Neuronal stem cell (in vitro differentiated cells): ENCODE measurements around the gene NRG2.
A peak's percentile ranks its signal among the peaks of the same experiment; 100 is the strongest.

Experiments
- DNase-seq: peaks from one replicate; pipeline ENCODE4 v3.0.0-alpha.2; 2013; ENCODE audit warnings: low spot score
- H2AFZ ChIP-seq: one replicate; pipeline ENCODE4 v1.6.1; 2013; ENCODE audit warnings: mild to moderate bottlenecking, low read length, inconsistent platforms
- H2AK5ac ChIP-seq: 2 replicates; pipeline ENCODE4 v1.6.1; 2013; ENCODE audit warnings: low read depth, mild to moderate bottlenecking, inconsistent platforms, low read length, moderate library complexity, mixed read lengths
- H2BK120ac ChIP-seq: 2 replicates; pipeline ENCODE4 v1.6.1; 2013; ENCODE audit warnings: low read depth, mild to moderate bottlenecking, inconsistent platforms, low read length, moderate library complexity, mixed read lengths
- H2BK12ac ChIP-seq: one replicate; pipeline ENCODE4 v1.6.1; 2013; ENCODE audit warnings: low read length, inconsistent platforms
- H2BK15ac ChIP-seq: 2 replicates; pipeline ENCODE4 v1.6.1; 2013; ENCODE audit warnings: mild to moderate bottlenecking, low read length, inconsistent platforms, mixed read lengths
- H2BK5ac ChIP-seq: one replicate; pipeline ENCODE4 v1.6.1; 2013; ENCODE audit warnings: inconsistent platforms, mild to moderate bottlenecking, low read length, moderate library complexity
- H3K14ac ChIP-seq: one replicate; pipeline ENCODE4 v1.6.1; 2013; ENCODE audit warnings: low read length, inconsistent platforms
- H3K18ac ChIP-seq: 2 replicates; pipeline ENCODE4 v1.6.1; 2013; ENCODE audit warnings: low read length, inconsistent platforms
- H3K23ac ChIP-seq: 2 replicates; pipeline ENCODE4 v1.6.1; 2013; ENCODE audit warnings: low read depth, mild to moderate bottlenecking, mixed read lengths, low read length, inconsistent platforms; ENCODE audit not compliant: poor library complexity
- H3K27ac ChIP-seq: replicated peaks from 3 replicates; pipeline ENCODE4 v1.5.1; 2013; ENCODE audit warnings: low read length, inconsistent platforms
- H3K27me3 ChIP-seq, 3 experiments: 2 replicates each; pipeline ENCODE4 v1.6.1; 2013; ENCODE audit warnings: low read length in 3 of 3, mild to moderate bottlenecking in 2 of 3, inconsistent platforms in 1 of 3, low read depth in 1 of 3, mixed read lengths in 1 of 3, moderate library complexity in 1 of 3; ENCODE audit not compliant: control insufficient read depth in 3 of 3, insufficient read depth in 3 of 3
- H3K36me3 ChIP-seq, 2 donors: replicated peaks in 1 of 2; 2 replicates each; pipeline ENCODE4 v1.6.1; 2013; ENCODE audit warnings: low read length in 2 of 2; ENCODE audit not compliant: control insufficient read depth in 2 of 2, insufficient read depth in 2 of 2
- H3K4ac ChIP-seq: 2 replicates; pipeline ENCODE4 v1.6.1; 2013; ENCODE audit warnings: inconsistent platforms, mild to moderate bottlenecking, low read length, moderate library complexity
- H3K4me1 ChIP-seq, 2 donors: 1 replicate in 1 of 2; 2 replicates in 1 of 2; pipeline ENCODE4 v1.6.1; 2013; ENCODE audit warnings: low read length in 2 of 2, low read depth in 1 of 2; ENCODE audit not compliant: control insufficient read depth in 2 of 2, insufficient read depth in 1 of 2
- H3K4me2 ChIP-seq: one replicate; pipeline ENCODE4 v1.6.1; 2013; ENCODE audit warnings: mild to moderate bottlenecking, low read length, inconsistent platforms; ENCODE audit not compliant: insufficient read depth, poor library complexity, severe bottlenecking
- H3K4me3 ChIP-seq, 2 donors: 2 replicates each; pipeline ENCODE4 v1.5.1; 2013; ENCODE audit warnings: low read length in 2 of 2, mild to moderate bottlenecking in 2 of 2, inconsistent platforms in 1 of 2, moderate library complexity in 1 of 2
- H3K79me1 ChIP-seq: one replicate; pipeline ENCODE4 v1.6.1; 2013; ENCODE audit warnings: low read depth, mild to moderate bottlenecking, inconsistent platforms, low read length, moderate library complexity
- H3K9ac ChIP-seq: one replicate; pipeline ENCODE4 v1.6.1; 2013; ENCODE audit warnings: mild to moderate bottlenecking, low read depth, low read length, inconsistent platforms; ENCODE audit not compliant: poor library complexity
- H3K9me3 ChIP-seq, 2 donors: replicated peaks in 1 of 2; 2 replicates each; pipeline versions ENCODE3 to v1.6.1; 2013; ENCODE audit warnings: low read length in 2 of 2, mild to moderate bottlenecking in 2 of 2, inconsistent platforms in 1 of 2, low read depth in 1 of 2, mixed read lengths in 1 of 2, moderate library complexity in 1 of 2; ENCODE audit not compliant: control insufficient read depth in 2 of 2, insufficient read depth in 1 of 2
- H4K8ac ChIP-seq: one replicate; pipeline ENCODE4 v1.6.1; 2013; ENCODE audit warnings: low read depth, mild to moderate bottlenecking, inconsistent platforms, low read length, moderate library complexity
- H4K91ac ChIP-seq: one replicate; pipeline ENCODE4 v1.6.1; 2013; ENCODE audit warnings: low read length, low read depth, mild to moderate bottlenecking, inconsistent platforms; ENCODE audit not compliant: poor library complexity
- WGBS, 2 donors: extraction: QIAGEN DNeasy Blood & Tissue Kit; methylation state at CpG; one replicate each; pipeline ENCODE4 v1.1.7; 2013; ENCODE audit warnings: missing lambda C conversion rate in 2 of 2, mixed read lengths in 1 of 2; ENCODE audit not compliant: insufficient read length in 2 of 2, insufficient replicate concordance in 1 of 2; ENCODE audit errors: extremely low coverage in 2 of 2; 5-methylcytosine and 5-hydroxymethylcytosine counted together

Gene NRG2

DNA sequence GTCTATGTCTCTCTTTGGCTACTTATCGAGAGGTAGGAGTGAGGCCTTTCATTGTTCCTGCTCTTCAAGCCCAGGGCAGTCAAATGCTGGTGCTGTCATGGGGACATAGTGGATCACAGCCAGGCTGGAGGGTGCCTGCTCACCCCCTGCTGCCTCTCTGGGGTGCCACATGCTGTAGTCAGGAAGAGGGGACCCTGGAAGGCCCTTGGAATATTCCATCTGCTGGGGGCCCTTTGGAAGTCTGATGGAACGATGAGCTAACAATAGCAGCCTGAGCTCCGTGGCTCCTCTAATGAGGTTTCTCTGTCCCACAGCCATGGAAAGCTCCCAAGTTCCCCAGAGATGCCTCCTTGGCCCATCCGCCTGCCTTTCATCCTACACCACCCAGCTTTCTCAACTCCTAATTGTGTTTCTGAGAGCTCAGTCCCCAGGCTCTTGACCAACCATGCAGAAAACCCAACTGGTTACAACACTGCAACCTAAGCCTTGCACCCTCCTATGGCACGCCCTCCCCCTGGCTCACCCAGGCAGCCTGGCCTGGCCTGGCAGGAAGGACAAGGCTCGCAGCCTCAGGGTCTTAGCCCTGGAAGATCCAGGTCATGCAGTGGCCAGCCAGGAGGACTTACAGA, 91.7 kb downstream of the NRG2 start:
- no peak overlapping the region for H3K4me3 ChIP-seq
- H4K8ac ChIP-seq, result peak overlapping the region; percentile 73
- no peak overlapping the region for H2AFZ ChIP-seq
- no peaks in the 10 kb centered on the region for H3K79me1 ChIP-seq
- H2AK5ac ChIP-seq, result no peak overlapping the region
- no peak overlapping the region for H2BK5ac ChIP-seq
- no CpG with 5 or more reads among the region's 6 CpGs for WGBS, 2 donors
- no peaks in the 10 kb centered on the region for H3K36me3 ChIP-seq
- H3K4me2 ChIP-seq, result no peak overlapping the region
- H3K9me3 ChIP-seq, result no peaks in the 10 kb centered on the region
- H2BK12ac ChIP-seq, result no peak overlapping the region
- no peak overlapping the region for H3K23ac ChIP-seq
- peak overlapping the region; percentile 42 for H3K18ac ChIP-seq
- no peak overlapping the region for H3K14ac ChIP-seq
- no peak overlapping the region for H3K27ac ChIP-seq
- DNase-seq, result no peak
- H3K9ac ChIP-seq, result no peak overlapping the region
- H3K27me3 ChIP-seq, result peaks cover 0 to 29% (median 0%) of the 10 kb centered on the region in 3 experiments
- H3K4me1 ChIP-seq, result peaks cover 0 to 16% of the 10 kb centered on the region in 2 donors
- no peak overlapping the region for H2BK120ac ChIP-seq
- H3K4ac ChIP-seq, result no peak overlapping the region
- H4K91ac ChIP-seq, result no peak overlapping the region
- H2BK15ac ChIP-seq, result no peak overlapping the region

DNA sequence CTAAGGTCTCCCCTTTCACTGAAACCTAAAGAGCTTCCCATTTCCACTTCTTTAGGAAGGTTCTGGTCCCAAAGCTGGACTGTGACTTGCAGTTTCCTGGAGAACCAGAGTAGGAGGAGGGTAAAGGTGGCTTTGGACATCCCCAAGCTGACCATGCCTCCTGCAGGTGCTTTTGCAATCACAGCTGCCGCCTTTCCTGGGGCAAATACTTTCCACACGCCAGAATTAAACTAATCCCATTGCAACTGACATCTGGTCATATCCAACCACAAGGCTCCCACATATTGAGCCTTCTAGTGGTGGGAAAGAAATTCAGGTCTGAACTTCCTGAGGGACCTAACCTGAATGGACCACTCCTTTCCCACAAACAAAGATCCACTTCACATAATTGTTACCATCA, 92.7 kb downstream of the NRG2 start:
- DNase-seq, result no peak
- no CpG with 5 or more reads among the region's 2 CpGs for WGBS, 2 donors
- no peaks in the 10 kb centered on the region for H3K36me3 ChIP-seq
- no peak overlapping the region for H3K4me2 ChIP-seq
- H3K9ac ChIP-seq, result no peak overlapping the region
- H2BK120ac ChIP-seq, result no peak overlapping the region
- H3K9me3 ChIP-seq, result no peaks in the 10 kb centered on the region
- H2BK5ac ChIP-seq, result no peak overlapping the region
- no peak overlapping the region for H3K14ac ChIP-seq
- H2BK12ac ChIP-seq, result no peak overlapping the region
- H3K23ac ChIP-seq, result no peak overlapping the region
- H3K4me3 ChIP-seq, result no peak overlapping the region
- no peak overlapping the region for H4K91ac ChIP-seq
- no peak overlapping the region for H3K4ac ChIP-seq
- no peak overlapping the region for H2BK15ac ChIP-seq
- H3K27ac ChIP-seq, result no peak overlapping the region
- no peak overlapping the region for H2AK5ac ChIP-seq
- no peaks in the 10 kb centered on the region for H3K79me1 ChIP-seq
- H3K27me3 ChIP-seq, result peaks cover 0 to 29% (median 0%) of the 10 kb centered on the region in 3 experiments
- H4K8ac ChIP-seq, result no peak overlapping the region
- no peak overlapping the region for H3K18ac ChIP-seq
- peaks cover 0 to 11% of the 10 kb centered on the region in 2 donors for H3K4me1 ChIP-seq
- no peak overlapping the region for H2AFZ ChIP-seq

DNA sequence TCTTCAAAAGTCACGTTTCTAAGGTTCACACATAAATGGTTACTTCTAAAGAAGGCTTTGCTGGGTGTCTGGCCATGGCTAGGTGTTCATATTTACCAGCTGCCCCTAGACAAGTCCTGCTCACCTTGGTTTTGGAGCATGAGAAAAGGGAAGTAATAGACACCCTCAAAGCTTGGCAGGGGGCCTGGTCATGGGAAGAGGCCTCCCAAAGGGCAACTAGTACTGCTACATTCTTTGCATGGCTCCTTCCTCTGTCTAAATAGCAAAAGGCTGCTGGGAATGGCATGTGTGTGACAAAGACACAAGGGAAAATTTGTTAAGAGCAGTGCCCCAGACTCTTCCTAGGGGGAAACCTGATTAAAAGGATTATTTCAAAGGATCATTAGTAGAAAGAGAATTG, 93.4 kb downstream of the NRG2 start:
- H3K4me1 ChIP-seq, result peaks cover 0 to 6% of the 10 kb centered on the region in 2 donors
- no peak overlapping the region for H2BK12ac ChIP-seq
- H4K91ac ChIP-seq, result no peak overlapping the region
- H3K4me2 ChIP-seq, result no peak overlapping the region
- no peak overlapping the region for H3K4me3 ChIP-seq
- H3K23ac ChIP-seq, result no peak overlapping the region
- H3K18ac ChIP-seq, result no peak overlapping the region
- H2BK5ac ChIP-seq, result no peak overlapping the region
- no peak overlapping the region for H4K8ac ChIP-seq
- DNase-seq, result no peak
- no CpG with 5 or more reads among the region's 1 CpG for WGBS, 2 donors
- H3K14ac ChIP-seq, result no peak overlapping the region
- H3K27me3 ChIP-seq, result peaks cover 0 to 24% (median 0%) of the 10 kb centered on the region in 3 experiments
- no peak overlapping the region for H2AFZ ChIP-seq
- H3K79me1 ChIP-seq, result no peaks in the 10 kb centered on the region
- H2BK15ac ChIP-seq, result no peak overlapping the region
- H3K9ac ChIP-seq, result no peak overlapping the region
- H2BK120ac ChIP-seq, result no peak overlapping the region
- no peaks in the 10 kb centered on the region for H3K9me3 ChIP-seq
- H2AK5ac ChIP-seq, result no peak overlapping the region
- H3K36me3 ChIP-seq, result no peaks in the 10 kb centered on the region
- no peak overlapping the region for H3K27ac ChIP-seq
- H3K4ac ChIP-seq, result no peak overlapping the region

DNA sequence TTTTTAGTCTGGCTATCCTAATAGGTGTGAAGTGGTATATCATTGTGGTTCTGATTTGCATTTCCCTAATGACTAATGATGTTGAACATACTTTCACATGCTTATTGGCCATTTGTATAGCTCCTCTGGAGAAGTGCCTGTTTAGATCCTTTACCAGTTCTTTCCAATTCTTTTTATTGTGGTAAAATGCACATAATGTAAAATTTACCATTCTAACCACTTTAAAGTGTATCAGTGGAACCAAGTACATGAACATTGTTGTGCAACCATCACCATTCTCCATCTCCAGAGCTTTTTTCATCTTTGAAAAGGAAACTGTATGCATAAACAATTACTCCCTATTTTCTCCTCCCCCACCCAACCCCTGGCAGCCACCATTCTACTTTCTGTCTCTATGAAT, 95.4 kb downstream of the NRG2 start:
- H3K4ac ChIP-seq, result no peak overlapping the region
- H3K27me3 ChIP-seq, result peaks cover 0 to 8% (median 0%) of the 10 kb centered on the region in 3 experiments
- H3K4me2 ChIP-seq, result no peak overlapping the region
- no peak overlapping the region for H3K18ac ChIP-seq
- DNase-seq, result no peak
- no peak overlapping the region for H3K14ac ChIP-seq
- H2AK5ac ChIP-seq, result no peak overlapping the region
- no peaks in the 10 kb centered on the region for H3K9me3 ChIP-seq
- no peak overlapping the region for H2BK5ac ChIP-seq
- no peaks in the 10 kb centered on the region for H3K79me1 ChIP-seq
- no peaks in the 10 kb centered on the region for H3K36me3 ChIP-seq
- H4K8ac ChIP-seq, result no peak overlapping the region
- no peak overlapping the region for H3K4me3 ChIP-seq
- no peak overlapping the region for H4K91ac ChIP-seq
- no peak overlapping the region for H2BK120ac ChIP-seq
- no peak overlapping the region for H3K9ac ChIP-seq
- no peak overlapping the region for H3K27ac ChIP-seq
- no peak overlapping the region for H3K23ac ChIP-seq
- H2BK12ac ChIP-seq, result no peak overlapping the region
- peaks cover 0 to 6% of the 10 kb centered on the region in 2 donors for H3K4me1 ChIP-seq
- no peak overlapping the region for H2BK15ac ChIP-seq
- H2AFZ ChIP-seq, result no peak overlapping the region
